ENCODE results near the gene DCAF17. TPM values are rescaled to one million over a fixed set of nuclear protein-coding genes. Genes with fewer than 3 reads are reported as not detected.

DCAF17 gene
- total and polyA plus RNA-seq, 2 of the 13 experiments (the other 11 are each of a cell fraction or from before 2014, with no cell fraction given), result 13.7 to 30.0 TPM

DNA sequence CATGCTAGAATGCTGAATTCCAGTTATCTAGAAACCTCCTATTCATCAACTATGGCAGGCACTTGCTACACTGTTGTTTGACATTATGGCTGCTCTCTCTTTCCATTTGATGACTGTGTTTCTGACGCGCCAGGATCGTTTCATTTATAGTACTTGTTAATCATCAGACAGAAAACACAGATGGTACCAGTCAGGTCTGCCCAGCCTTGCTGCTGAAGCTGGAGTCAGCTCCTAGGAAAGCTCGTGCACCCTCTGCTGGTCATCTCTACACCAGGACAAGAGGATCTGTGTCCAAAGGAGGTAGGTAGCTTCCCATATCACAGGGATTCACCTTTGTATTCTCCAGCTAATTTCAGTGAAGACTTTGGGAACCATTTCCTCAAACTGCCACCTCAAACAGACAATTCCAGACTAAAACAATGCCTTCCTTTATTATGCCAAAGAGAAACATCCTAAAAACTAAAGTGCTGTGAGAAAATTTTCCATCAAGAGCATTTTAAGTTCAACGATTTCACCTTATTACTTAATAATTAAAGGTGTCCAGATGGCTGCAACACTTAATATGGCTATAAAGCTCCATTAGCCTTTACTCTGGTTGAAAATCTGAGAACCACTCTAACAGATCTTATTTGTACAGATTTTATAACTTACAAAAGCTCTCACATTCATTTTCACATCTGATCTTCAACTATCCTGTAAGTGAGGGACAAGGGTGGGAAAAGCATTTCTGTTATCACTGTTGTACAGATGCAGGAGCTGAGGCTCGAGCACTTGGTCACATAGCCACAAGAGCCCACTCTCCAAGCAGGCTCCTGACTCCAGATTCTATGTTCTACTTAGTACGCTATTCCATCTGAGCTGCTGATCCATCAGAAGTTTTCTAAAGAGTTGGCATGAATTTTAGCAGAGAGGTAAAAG lies 17.8 kb upstream of the DCAF17 start (continued):
- TF ChIP-seq CBX5 (CRISPR knock-in tag; IDR thresholded peaks at IDR 0.05; ENCODE audit: borderline replicate concordance) (0 out of 2 replicates have a peak, but pooled peaks have one; percentile 47), FOSL2 (CRISPR knock-in tag; IDR thresholded peaks at IDR 0.05) (0 out of 2 replicates have a peak, but pooled peaks have one; percentile 34)
- TF ChIP-seq, protein P1, sequence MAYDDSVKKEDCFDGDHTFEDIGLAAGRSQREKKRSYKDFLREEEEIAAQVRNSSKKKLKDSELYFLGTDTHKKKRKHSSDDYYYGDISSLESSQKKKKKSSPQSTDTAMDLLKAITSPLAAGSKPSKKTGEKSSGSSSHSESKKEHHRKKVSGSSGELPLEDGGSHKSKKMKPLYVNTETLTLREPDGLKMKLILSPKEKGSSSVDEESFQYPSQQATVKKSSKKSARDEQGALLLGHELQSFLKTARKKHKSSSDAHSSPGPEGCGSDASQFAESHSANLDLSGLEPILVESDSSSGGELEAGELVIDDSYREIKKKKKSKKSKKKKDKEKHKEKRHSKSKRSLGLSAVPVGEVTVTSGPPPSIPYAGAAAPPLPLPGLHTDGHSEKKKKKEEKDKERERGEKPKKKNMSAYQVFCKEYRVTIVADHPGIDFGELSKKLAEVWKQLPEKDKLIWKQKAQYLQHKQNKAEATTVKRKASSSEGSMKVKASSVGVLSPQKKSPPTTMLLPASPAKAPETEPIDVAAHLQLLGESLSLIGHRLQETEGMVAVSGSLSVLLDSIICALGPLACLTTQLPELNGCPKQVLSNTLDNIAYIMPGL (CRISPR knock-in tag; IDR thresholded peaks at IDR 0.05; ENCODE audit: borderline replicate concordance in 1 of 2, low read depth in 1 of 2), result peak; percentile 64 to 79; a peak in 2 of 4 replicates

GRCh38 chr2:171419333-171419732 lies 14.7 kb upstream of the DCAF17 start:
- FAIRE-seq, result no peak
- Histone ChIP-seq H3K4me3 (replicated peaks in 1 of 3; ENCODE audit: insufficient read depth in 1 of 3, low read depth in 2 of 3, low read length in 3 of 3) (no peak overlapping the region), H3K27ac (ENCODE audit: extremely low read length, insufficient read depth, low read length) (no peak overlapping the region), H3K36me3 (replicated peaks in 1 of 2; ENCODE audit: control insufficient read depth in 1 of 2, insufficient read depth in 2 of 2, low read length in 2 of 2) (no peaks in the 10 kb centered on the region), H2AFZ (ENCODE audit: low read length) (no peak overlapping the region), H3K79me2 (ENCODE audit: insufficient read depth, low read length) (peaks cover 42% of the 10 kb centered on the region), H4K20me1 (ENCODE audit: insufficient read depth, low read length) (peaks cover 5% of the 10 kb centered on the region; the same call in 1 of the 2 replicates), H3K4me1 (ENCODE audit: insufficient read depth, low read length) (peaks cover 9% of the 10 kb centered on the region), H3K27me3 (ENCODE audit: control insufficient read depth in 1 of 2, insufficient read depth in 2 of 2, low read length in 2 of 2) (no peaks in the 10 kb centered on the region), H3K9me3 (ENCODE audit: low read length) (peaks cover 13% of the 10 kb centered on the region), H3K4me2 (ENCODE audit: low read depth, low read length) (no peak overlapping the region), H3K9ac (ENCODE audit: insufficient read depth, low read depth, low read length) (no peak overlapping the region)
- BruUV-seq (replicated peaks), result TSS peak; percentile 26
- WGBS (ENCODE audit: low lambda C conversion rate), result 92% methylated on average over 2 of the region's 2 CpGs
- ChIA-PET POLR2A (no interaction called here), CTCF (ENCODE audit: low intra/inter-chr PET ratio, low total read pairs) (no interaction called here)
- no peak for DNase-seq (ENCODE audit: low spot score)
- no peak for ATAC-seq
- in situ Hi-C loops (cut with HindIII; ENCODE audit: extremely low pct_ligation_motif_present, low pct_unique_long_range_greater_than_20kb), result loop anchor here (5.0 kb wide), 2 partner anchors 262 to 447 kb away; no protein-coding TSS in a partner anchor
- intact Hi-C loops (cut with micrococcal nuclease; ENCODE audit: unreplicated experiment), result loop anchor here (10.0 kb wide), 3 partner anchors 155 to 365 kb away; no protein-coding TSS in a partner anchor
- no peak for TF ChIP-seq POLR2AphosphoS5 (IDR thresholded peaks at IDR 0.05; ENCODE audit: low read depth, low read length)
- no peak for TF ChIP-seq SIN3B (IDR thresholded peaks at IDR 0.05; ENCODE audit: low read length)
- TF ChIP-seq ELK4 (CRISPR knock-in tag; IDR thresholded peaks at IDR 0.05; ENCODE audit: borderline replicate concordance), result no peak
- TF ChIP-seq ZSCAN25 (CRISPR knock-in tag; IDR thresholded peaks at IDR 0.05), result no peak
- TF ChIP-seq KDM2A (CRISPR knock-in tag; IDR thresholded peaks at IDR 0.05; ENCODE audit: borderline replicate concordance, low read depth), result no peak
- no peak for TF ChIP-seq ARID2 (CRISPR knock-in tag; IDR thresholded peaks at IDR 0.05; ENCODE audit: borderline replicate concordance)
- TF ChIP-seq ZNF18 (CRISPR knock-in tag; IDR thresholded peaks at IDR 0.05; ENCODE audit: insufficient replicate concordance), result no peak
- no peak for TF ChIP-seq RFX1 (IDR thresholded peaks at IDR 0.05)
- no peak for TF ChIP-seq ZNF382 (CRISPR knock-in tag; IDR thresholded peaks at IDR 0.05; ENCODE audit: borderline replicate concordance)
- TF ChIP-seq FOXO1 (CRISPR knock-in tag; IDR thresholded peaks at IDR 0.05), result no peak
- no peak for TF ChIP-seq ZNF589 (CRISPR knock-in tag; conservative IDR thresholded peaks at IDR 0.05)
- TF ChIP-seq CBX1 (IDR thresholded peaks at IDR 0.05; ENCODE audit: low read depth), result no peak
- TF ChIP-seq ZEB1 (IDR thresholded peaks at IDR 0.05; ENCODE audit: insufficient replicate concordance, low read depth), result no peak
